Ramos (cell line): Measurements from ENCODE around the gene CXorf65.

Experiments
- in situ Hi-C: fragments of 300-500 bp; cut with MboI; formaldehyde crosslinking; loops from one replicate; pipeline ENCODE4 v1.14.3; 2022; ENCODE audit warnings: low sequenced_read_pairs; ENCODE audit not compliant: unreplicated experiment

CXorf65 gene

GRCh38 chrX:71068044-71068918 is 38.3 kb downstream of the CXorf65 start, which contains the start of gene SNX12:
Gene SNX12 (minus strand): TSS chrX:71068334. CDS start chrX:71068306, 28 bp downstream.
- in situ Hi-C loops, result no loop called here

- in situ Hi-C loops, result no loop called here
Measured at GRCh38 chrX:71067712-71068043, 38.9 kb downstream of the CXorf65 start.

- in situ Hi-C loops, result no loop called here
Measured at GRCh38 chrX:71067089-71067488, 39.5 kb downstream of the CXorf65 start.

DNA sequence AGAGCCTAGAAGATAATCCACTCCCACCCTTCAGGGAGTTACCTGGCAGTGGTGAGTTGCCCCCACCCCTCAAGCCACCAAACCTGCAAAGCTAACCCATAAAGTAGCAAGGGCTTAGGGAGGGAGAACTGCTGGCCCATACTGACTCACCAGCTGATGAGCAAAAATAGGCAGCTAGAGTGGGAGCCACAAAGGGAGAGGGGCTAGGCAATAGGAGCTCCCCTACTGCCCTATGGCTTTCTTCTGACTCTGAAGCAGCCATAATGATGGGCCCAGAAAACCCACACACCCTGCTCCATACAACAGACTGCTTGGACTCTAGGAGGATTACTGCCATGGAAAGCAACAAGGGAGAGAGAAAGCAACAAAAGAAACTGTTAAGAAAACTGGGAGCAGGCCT is 46.4 kb downstream of the CXorf65 start:
- in situ Hi-C loops, result no loop called here

- in situ Hi-C loops, result no loop called here
Measured at GRCh38 chrX:71057848-71058530, 48.6 kb downstream of the CXorf65 start.

- in situ Hi-C loops, result no loop called here
Measured at GRCh38 chrX:71056867-71057266, 49.7 kb downstream of the CXorf65 start.
